HCT116 (cell line): ENCODE data around the gene TEX30. TPM values are rescaled to one million over a fixed set of nuclear protein-coding genes. Genes with fewer than 3 reads are reported as not detected.

ENCODE experiments used
- ATAC-seq: fragments of 200-7000 bp; cut with Tn5 transposase; 2 replicates; pipeline ENCODE4 v1.9.1; 2020; ENCODE audit warnings: mild to moderate bottlenecking, moderate library complexity
- BruUV-seq: library from RNA; stranded (reverse); fragments of 400-500 nt; replicated peaks from 2 replicates; lab custom pipeline; 2021; lab: Mats Ljungman, UMichigan
- CTCF ChIA-PET: fragments of 300-600 bp; sonication (Branson Sonifier 250); formaldehyde crosslinking; loops from one replicate; lab custom pipeline; 2021; ENCODE audit warnings: antibody characterized with exemption; lab: Charles Lee
- POLR2A ChIA-PET: fragments of 300-600, 350-600 bp; sonication (Branson Sonifier 250); formaldehyde crosslinking; loops from one replicate; lab custom pipeline; 2021; ENCODE audit warnings: antibody characterized with exemption; lab: Charles Lee
- RAD21 ChIA-PET, 2 experiments: fragments of 300-600 bp; sonication (Branson Sonifier 250); formaldehyde crosslinking; loops; one replicate each; lab custom pipeline; 2023; ENCODE audit warnings: low total read pairs in 2 of 2; ENCODE audit not compliant: uncharacterized antibody in 2 of 2, unreplicated experiment in 2 of 2, low non-redundant PET in 1 of 2; lab: Charles Lee
- DNase-seq: peaks from one replicate; pipeline ENCODE4 v3.0.0-alpha.2; 2010; ENCODE audit warnings: low read depth, low spot score
- H2AFZ ChIP-seq: fragments of 200-600 bp; shearing (Covaris generic), sonication (generic); 2 replicates; pipeline ENCODE4 v1.6.1; 2017; ENCODE audit warnings: low read depth, mixed run types, mixed read lengths, antibody characterized with exemption, low read length; ENCODE audit not compliant: poor library complexity, severe bottlenecking
- H3K27ac ChIP-seq: 2 replicates; pipeline ENCODE4 v1.5.1; 2012; ENCODE audit warnings: low read depth, low read length
- H3K27me3 ChIP-seq: fragments of 200-600 bp; sonication (generic); 2 replicates; pipeline ENCODE4 v1.6.1; 2016; ENCODE audit warnings: mixed run types, low read length, mixed read lengths; ENCODE audit not compliant: insufficient read depth
- H3K36me3 ChIP-seq, 2 experiments: fragments of 200-500 bp in 1 of 2; fragments of 200-600 bp in 1 of 2; sonication (Bioruptor generic) in 1 of 2; sonication (generic) in 1 of 2; 2 replicates each; pipeline versions ENCODE4 v1.5.1 to v1.6.1; 2014 to 2016; ENCODE audit warnings: low read length in 2 of 2, inconsistent platforms in 1 of 2, mixed read lengths in 1 of 2, mixed run types in 1 of 2; ENCODE audit not compliant: insufficient read depth in 2 of 2, control insufficient read depth in 1 of 2
- H3K4me1 ChIP-seq, 2 experiments: fragments of 200-600 bp in 1 of 2; sonication (generic) in 1 of 2; 2 replicates each; pipeline versions ENCODE4 v1.5.1 to v1.6.1; 2012 to 2017; ENCODE audit warnings: low read length in 2 of 2, inconsistent platforms in 1 of 2, mild to moderate bottlenecking in 1 of 2, mixed read lengths in 1 of 2, mixed run types in 1 of 2, moderate library complexity in 1 of 2; ENCODE audit not compliant: insufficient read depth in 2 of 2, control insufficient read depth in 1 of 2
- H3K4me2 ChIP-seq: fragments of 200-600 bp; sonication (generic); 2 replicates; pipeline ENCODE4 v1.6.1; 2017; ENCODE audit warnings: mixed run types, low read length, mixed read lengths
- H3K4me3 ChIP-seq, 2 experiments: fragments of 200-600 bp in 1 of 2; sonication (generic) in 1 of 2; replicated peaks in 1 of 2; 2 replicates each; pipeline ENCODE4 v1.5.1; 2011 to 2016; ENCODE audit warnings: low read length in 2 of 2, control low read depth in 1 of 2, low read depth in 1 of 2, mild to moderate bottlenecking in 1 of 2, mixed read lengths in 1 of 2, mixed run types in 1 of 2
- H3K79me2 ChIP-seq: fragments of 200-600 bp; sonication (generic); 2 replicates; pipeline ENCODE4 v1.6.1; 2017; ENCODE audit warnings: mild to moderate bottlenecking, mixed run types, low read length, moderate library complexity, mixed read lengths; ENCODE audit not compliant: insufficient read depth
- H3K9ac ChIP-seq: fragments of 200-600 bp; sonication (generic); 2 replicates; pipeline ENCODE4 v1.6.1; 2016; ENCODE audit warnings: low read length, mixed read lengths
- H3K9me2 ChIP-seq: fragments of 200-600 bp; sonication (generic), shearing (Covaris generic); 2 replicates; pipeline ENCODE4 v1.6.1; 2017; ENCODE audit warnings: mixed run types, mild to moderate bottlenecking, moderate library complexity; ENCODE audit not compliant: insufficient read depth
- H3K9me3 ChIP-seq, 2 experiments: fragments of 200-500 bp in 1 of 2; fragments of 200-600 bp in 1 of 2; sonication (Bioruptor generic) in 1 of 2; sonication (generic) in 1 of 2; 2 replicates each; pipeline ENCODE4 v1.6.1; 2014 to 2017; ENCODE audit warnings: low read length in 2 of 2, mixed read lengths in 2 of 2, inconsistent platforms in 1 of 2, low read depth in 1 of 2, mild to moderate bottlenecking in 1 of 2, mixed run types in 1 of 2, moderate library complexity in 1 of 2; ENCODE audit not compliant: control insufficient read depth in 1 of 2, insufficient read depth in 1 of 2
- H4K20me1 ChIP-seq: fragments of 200-600 bp; sonication (generic), shearing (Covaris generic); 2 replicates; pipeline ENCODE4 v1.6.1; 2017; ENCODE audit warnings: mixed run types, mild to moderate bottlenecking, moderate library complexity; ENCODE audit not compliant: insufficient read depth
- CBX3 ChIP-seq: IDR thresholded peaks from 2 replicates; pipeline ENCODE4 v1.6.1; 2012; ENCODE audit warnings: low read depth
- CEBPB ChIP-seq: IDR thresholded peaks from 2 replicates; pipeline ENCODE4 v1.6.1; 2012; ENCODE audit warnings: low read depth
- EGR1 ChIP-seq: IDR thresholded peaks from 2 replicates; pipeline ENCODE4 v1.6.1; 2012; ENCODE audit warnings: low read depth
- EZH2 ChIP-seq: fragments of 200-600 bp; sonication (generic); IDR thresholded peaks from 2 replicates; pipeline ENCODE4 v1.6.1; 2017; ENCODE audit warnings: antibody characterized with exemption, mixed run types
- FOSL1 ChIP-seq: IDR thresholded peaks from 2 replicates; pipeline ENCODE4 v1.6.1; 2012; ENCODE audit warnings: low read depth
- POLR2A ChIP-seq: IDR thresholded peaks from 2 replicates; pipeline ENCODE4 v1.7.0; 2011; ENCODE audit warnings: borderline replicate concordance; ENCODE audit not compliant: insufficient read depth, insufficient read length; ENCODE audit errors: extremely low read depth
- POLR2AphosphoS5 ChIP-seq: IDR thresholded peaks from 2 replicates; pipeline ENCODE4 v1.6.1; 2011; ENCODE audit warnings: mild to moderate bottlenecking, low read depth, low read length, moderate library complexity
- RAD21 ChIP-seq: IDR thresholded peaks from 2 replicates; pipeline ENCODE4 v1.6.1; 2012; ENCODE audit warnings: low read depth, mild to moderate bottlenecking
- SIN3A ChIP-seq: IDR thresholded peaks from 2 replicates; pipeline ENCODE4 v1.6.1; 2012; ENCODE audit warnings: low read depth
- SP1 ChIP-seq: IDR thresholded peaks from 2 replicates; pipeline ENCODE4 v1.6.1; 2012; ENCODE audit warnings: low read depth
- SRF ChIP-seq: IDR thresholded peaks from 2 replicates; pipeline ENCODE4 v1.6.1; 2012; ENCODE audit warnings: low read depth
- ZNF274 ChIP-seq: fragments of 200-500 bp; sonication (Bioruptor generic); IDR thresholded peaks from 2 replicates; pipeline ENCODE4 v1.6.1; 2014; ENCODE audit warnings: mild to moderate bottlenecking, low read depth, low read length, inconsistent platforms
- intact Hi-C: fragments of 100-400 bp; cut with micrococcal nuclease; formaldehyde crosslinking; loops from 2 replicates; pipeline ENCODE4 v1.10.0; 2022
- total RNA-seq: library from RNA; stranded (reverse); gene quantifications from one replicate; pipeline ENCODE4 v1.2.1, GENCODE V29; 2021; ENCODE audit not compliant: unreplicated experiment
- TF ChIP-seq, protein P1 (sequence below): IDR thresholded peaks from 2 replicates; pipeline ENCODE4 v1.6.1; 2012; ENCODE audit warnings: low read depth
- TF ChIP-seq, protein P2 (sequence below), 3 experiments: fragments of 200-600 bp in 1 of 3; sonication (generic) in 1 of 3; IDR thresholded peaks in 2 of 3; conservative IDR thresholded peaks in 1 of 3; 2 replicates each; pipeline ENCODE4 v1.5.1; 2012 to 2017; ENCODE audit warnings: low read depth in 2 of 3, low read length in 2 of 3, antibody characterized with exemption in 1 of 3, borderline replicate concordance in 1 of 3, control low read depth in 1 of 3, mild to moderate bottlenecking in 1 of 3, mixed read lengths in 1 of 3, mixed run types in 1 of 3, moderate library complexity in 1 of 3; ENCODE audit not compliant: insufficient read depth in 1 of 3
- TF ChIP-seq, protein P3 (sequence below): IDR thresholded peaks from 2 replicates; pipeline ENCODE4 v1.6.1; 2012

Gene TEX30
- total RNA-seq, 1 experiment from 2014 or later, result 22.3 TPM

DNA sequence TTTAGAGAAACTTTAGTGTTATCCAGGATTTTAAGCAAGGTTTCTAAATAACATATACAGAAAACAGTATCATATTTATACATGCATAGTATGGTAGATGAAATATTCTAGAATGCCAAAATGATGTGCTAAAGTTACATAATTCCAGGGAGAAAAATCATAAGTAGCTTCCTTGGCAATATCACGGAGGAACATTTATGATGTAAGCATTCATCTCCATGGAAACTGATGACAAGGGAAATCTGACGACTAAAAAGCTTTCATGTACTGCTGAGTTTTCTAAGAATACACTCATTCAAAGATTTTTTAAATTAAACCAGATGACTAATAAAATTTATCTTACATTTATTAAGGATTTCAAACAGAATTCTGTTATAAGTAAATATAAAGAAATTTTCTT is 4.7 kb downstream of the TEX30 start (continued):
- TF ChIP-seq EZH2 (no peak), FOSL1 (no peak), CEBPB (no peak), CBX3 (no peak), SRF (no peak), SIN3A (no peak)
- TF ChIP-seq, protein P1, sequence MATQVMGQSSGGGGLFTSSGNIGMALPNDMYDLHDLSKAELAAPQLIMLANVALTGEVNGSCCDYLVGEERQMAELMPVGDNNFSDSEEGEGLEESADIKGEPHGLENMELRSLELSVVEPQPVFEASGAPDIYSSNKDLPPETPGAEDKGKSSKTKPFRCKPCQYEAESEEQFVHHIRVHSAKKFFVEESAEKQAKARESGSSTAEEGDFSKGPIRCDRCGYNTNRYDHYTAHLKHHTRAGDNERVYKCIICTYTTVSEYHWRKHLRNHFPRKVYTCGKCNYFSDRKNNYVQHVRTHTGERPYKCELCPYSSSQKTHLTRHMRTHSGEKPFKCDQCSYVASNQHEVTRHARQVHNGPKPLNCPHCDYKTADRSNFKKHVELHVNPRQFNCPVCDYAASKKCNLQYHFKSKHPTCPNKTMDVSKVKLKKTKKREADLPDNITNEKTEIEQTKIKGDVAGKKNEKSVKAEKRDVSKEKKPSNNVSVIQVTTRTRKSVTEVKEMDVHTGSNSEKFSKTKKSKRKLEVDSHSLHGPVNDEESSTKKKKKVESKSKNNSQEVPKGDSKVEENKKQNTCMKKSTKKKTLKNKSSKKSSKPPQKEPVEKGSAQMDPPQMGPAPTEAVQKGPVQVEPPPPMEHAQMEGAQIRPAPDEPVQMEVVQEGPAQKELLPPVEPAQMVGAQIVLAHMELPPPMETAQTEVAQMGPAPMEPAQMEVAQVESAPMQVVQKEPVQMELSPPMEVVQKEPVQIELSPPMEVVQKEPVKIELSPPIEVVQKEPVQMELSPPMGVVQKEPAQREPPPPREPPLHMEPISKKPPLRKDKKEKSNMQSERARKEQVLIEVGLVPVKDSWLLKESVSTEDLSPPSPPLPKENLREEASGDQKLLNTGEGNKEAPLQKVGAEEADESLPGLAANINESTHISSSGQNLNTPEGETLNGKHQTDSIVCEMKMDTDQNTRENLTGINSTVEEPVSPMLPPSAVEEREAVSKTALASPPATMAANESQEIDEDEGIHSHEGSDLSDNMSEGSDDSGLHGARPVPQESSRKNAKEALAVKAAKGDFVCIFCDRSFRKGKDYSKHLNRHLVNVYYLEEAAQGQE, result no peak
- TF ChIP-seq, protein P2, sequence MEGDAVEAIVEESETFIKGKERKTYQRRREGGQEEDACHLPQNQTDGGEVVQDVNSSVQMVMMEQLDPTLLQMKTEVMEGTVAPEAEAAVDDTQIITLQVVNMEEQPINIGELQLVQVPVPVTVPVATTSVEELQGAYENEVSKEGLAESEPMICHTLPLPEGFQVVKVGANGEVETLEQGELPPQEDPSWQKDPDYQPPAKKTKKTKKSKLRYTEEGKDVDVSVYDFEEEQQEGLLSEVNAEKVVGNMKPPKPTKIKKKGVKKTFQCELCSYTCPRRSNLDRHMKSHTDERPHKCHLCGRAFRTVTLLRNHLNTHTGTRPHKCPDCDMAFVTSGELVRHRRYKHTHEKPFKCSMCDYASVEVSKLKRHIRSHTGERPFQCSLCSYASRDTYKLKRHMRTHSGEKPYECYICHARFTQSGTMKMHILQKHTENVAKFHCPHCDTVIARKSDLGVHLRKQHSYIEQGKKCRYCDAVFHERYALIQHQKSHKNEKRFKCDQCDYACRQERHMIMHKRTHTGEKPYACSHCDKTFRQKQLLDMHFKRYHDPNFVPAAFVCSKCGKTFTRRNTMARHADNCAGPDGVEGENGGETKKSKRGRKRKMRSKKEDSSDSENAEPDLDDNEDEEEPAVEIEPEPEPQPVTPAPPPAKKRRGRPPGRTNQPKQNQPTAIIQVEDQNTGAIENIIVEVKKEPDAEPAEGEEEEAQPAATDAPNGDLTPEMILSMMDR (IDR thresholded peaks at IDR 0.05 in 2 of 3, conservative IDR thresholded peaks at IDR 0.05 in 1 of 3; ENCODE audit: borderline replicate concordance in 1 of 3, insufficient read depth in 1 of 3, low read depth in 2 of 3, low read length in 2 of 3), result no peak
- TF ChIP-seq, all 23 proteins: peak for 0

DNA sequence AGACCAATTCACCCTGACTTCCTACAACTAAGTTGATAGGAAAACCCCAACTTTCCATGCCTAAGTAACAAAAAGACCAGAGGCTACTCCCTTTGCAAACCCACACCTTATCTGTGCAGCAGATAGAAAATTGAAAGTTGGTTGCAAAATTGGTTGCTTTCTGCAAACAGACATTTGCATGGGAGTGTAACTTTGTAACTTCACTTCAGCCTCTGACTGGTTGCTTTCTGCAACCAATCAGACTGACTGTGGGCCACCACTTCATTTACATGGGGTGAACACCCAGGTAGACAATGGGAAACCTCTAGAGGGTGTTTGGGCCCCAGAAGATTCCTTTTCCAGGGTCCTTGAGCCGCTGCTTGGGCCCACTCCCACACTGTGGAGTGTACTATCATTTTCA is 9.8 kb downstream of the TEX30 start:
- no peak for DNase-seq
- Histone ChIP-seq H3K9ac (no peak overlapping the region), H3K36me3 (peaks cover 3% of the 10 kb centered on the region in 2 experiments; a peak in 1 of 4 replicates), H2AFZ (no peak overlapping the region), H3K4me1 (no peaks in the 10 kb centered on the region), H3K9me3 (no peaks in the 10 kb centered on the region), H3K27ac (no peak overlapping the region), H3K27me3 (no peaks in the 10 kb centered on the region), H3K4me2 (no peak overlapping the region), H3K79me2 (no peaks in the 10 kb centered on the region), H3K9me2 (no peaks in the 10 kb centered on the region), H3K4me3 (no peak overlapping the region), H4K20me1 (no peaks in the 10 kb centered on the region)
- intact Hi-C loops, result no loop called here
- POLR2A ChIA-PET, result no interaction called here
- CTCF ChIA-PET, result no interaction called here
- no TSS peak for BruUV-seq
- RAD21 ChIA-PET, result no interaction called here
- ATAC-seq, result no peak
- no peak for TF ChIP-seq ZNF274
- no peak for TF ChIP-seq POLR2A
- no peak for TF ChIP-seq EGR1
- no peak for TF ChIP-seq POLR2AphosphoS5
- no peak for TF ChIP-seq CBX3
- TF ChIP-seq, protein P1, result no peak
- TF ChIP-seq RAD21, result no peak
- TF ChIP-seq, protein P3, sequence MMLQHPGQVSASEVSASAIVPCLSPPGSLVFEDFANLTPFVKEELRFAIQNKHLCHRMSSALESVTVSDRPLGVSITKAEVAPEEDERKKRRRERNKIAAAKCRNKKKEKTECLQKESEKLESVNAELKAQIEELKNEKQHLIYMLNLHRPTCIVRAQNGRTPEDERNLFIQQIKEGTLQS, result no peak
- no peak for TF ChIP-seq SP1
